SH-SY5Y (cell line): ENCODE measurements around the gene PPME1.

Experiments used
- GATA2 ChIP-seq: IDR thresholded peaks from 2 replicates; pipeline ENCODE4 v1.6.1; 2011; ENCODE audit warnings: mild to moderate bottlenecking, low read depth, low read length
- GATA3 ChIP-seq: IDR thresholded peaks from 2 replicates; pipeline ENCODE4 v1.6.1; 2011; ENCODE audit warnings: low read depth, mild to moderate bottlenecking, low read length, moderate library complexity

- TF ChIP-seq GATA3, result no peak
- no peak for TF ChIP-seq GATA2
Observed at GRCh38 chr11:74154620-74155281, 16.3 kb upstream of the PPME1 start.
